OCI-LY7 (cell line): ENCODE results near the gene ZNF445.

Experiments used
- EZH2phosphoT487 ChIP-seq: fragments of 200-600 bp; sonication (generic); IDR thresholded peaks from 2 replicates; pipeline ENCODE4 v1.6.1; 2018; ENCODE audit warnings: low read depth, borderline replicate concordance, mild to moderate bottlenecking, mixed run types, antibody characterized with exemption, low read length, moderate library complexity, mixed read lengths
- TF ChIP-seq, protein P1 (sequence below): fragments of 200-600 bp; sonication (generic); conservative IDR thresholded peaks from 2 replicates; pipeline ENCODE4 v1.5.1; 2014; ENCODE audit warnings: mild to moderate bottlenecking, antibody characterized with exemption, low read length, moderate library complexity, mixed read lengths

DNA sequence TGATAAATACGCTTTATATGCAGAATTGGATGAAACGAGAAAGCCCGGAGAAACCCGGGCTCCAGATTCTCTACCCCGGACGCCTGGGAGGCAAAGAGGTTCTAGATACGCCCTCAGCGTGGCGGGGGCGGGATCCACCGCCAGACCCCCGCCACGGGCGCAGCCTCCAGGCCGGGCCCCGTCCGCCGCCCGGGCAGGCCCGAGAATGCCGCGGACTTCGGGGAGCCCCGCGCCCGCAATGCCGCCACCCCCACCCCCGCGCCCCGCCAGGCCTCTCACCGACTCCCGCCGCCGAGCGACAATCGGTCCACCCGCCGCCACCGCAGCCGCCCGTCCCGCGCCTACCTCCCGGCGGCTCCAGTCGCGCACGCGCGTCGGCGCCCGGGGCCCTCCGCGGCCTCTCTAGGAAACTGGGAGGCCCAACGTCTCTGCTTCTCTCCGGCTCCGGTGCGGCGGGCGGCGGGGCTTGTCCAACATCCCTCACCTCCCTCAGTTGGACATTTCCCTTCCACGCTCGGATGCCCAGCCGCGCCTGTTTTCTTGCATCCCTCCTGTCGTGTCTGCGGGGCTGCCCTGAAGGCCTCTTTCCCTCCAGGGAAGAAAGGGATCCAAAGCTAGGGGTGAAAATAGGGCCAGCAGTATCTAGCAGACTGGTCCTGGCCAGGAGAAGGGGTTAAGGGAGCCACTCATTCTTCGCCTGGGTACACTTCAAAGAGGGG is at the start of gene ZNF445:
- TF ChIP-seq EZH2phosphoT487, result no peak
- TF ChIP-seq, protein P1, sequence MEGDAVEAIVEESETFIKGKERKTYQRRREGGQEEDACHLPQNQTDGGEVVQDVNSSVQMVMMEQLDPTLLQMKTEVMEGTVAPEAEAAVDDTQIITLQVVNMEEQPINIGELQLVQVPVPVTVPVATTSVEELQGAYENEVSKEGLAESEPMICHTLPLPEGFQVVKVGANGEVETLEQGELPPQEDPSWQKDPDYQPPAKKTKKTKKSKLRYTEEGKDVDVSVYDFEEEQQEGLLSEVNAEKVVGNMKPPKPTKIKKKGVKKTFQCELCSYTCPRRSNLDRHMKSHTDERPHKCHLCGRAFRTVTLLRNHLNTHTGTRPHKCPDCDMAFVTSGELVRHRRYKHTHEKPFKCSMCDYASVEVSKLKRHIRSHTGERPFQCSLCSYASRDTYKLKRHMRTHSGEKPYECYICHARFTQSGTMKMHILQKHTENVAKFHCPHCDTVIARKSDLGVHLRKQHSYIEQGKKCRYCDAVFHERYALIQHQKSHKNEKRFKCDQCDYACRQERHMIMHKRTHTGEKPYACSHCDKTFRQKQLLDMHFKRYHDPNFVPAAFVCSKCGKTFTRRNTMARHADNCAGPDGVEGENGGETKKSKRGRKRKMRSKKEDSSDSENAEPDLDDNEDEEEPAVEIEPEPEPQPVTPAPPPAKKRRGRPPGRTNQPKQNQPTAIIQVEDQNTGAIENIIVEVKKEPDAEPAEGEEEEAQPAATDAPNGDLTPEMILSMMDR, result no peak
